HepG2 (cell line): Measurements from ENCODE around the gene PANK1. TPM values are rescaled to one million over a fixed set of nuclear protein-coding genes. Genes with fewer than 3 reads are reported as not detected.

ENCODE experiments used
- FOXA3 ChIP-seq: IDR thresholded peaks from 2 replicates; pipeline ENCODE4 v1.6.1; 2016; ENCODE audit warnings: missing genetic modification reagents, missing compliant biosample characterization
- KLF13 ChIP-seq: sonication (generic); formaldehyde crosslinking; IDR thresholded peaks from 2 replicates; pipeline ENCODE4 v1.4.0; 2020; ENCODE audit warnings: mild to moderate bottlenecking, missing genetic modification reagents
- PHF8 ChIP-seq: sonication (generic); formaldehyde crosslinking; IDR thresholded peaks from 2 replicates; pipeline ENCODE4 v1.5.0; 2020; ENCODE audit warnings: missing genetic modification reagents
- REXO4 ChIP-seq: sonication (generic); formaldehyde crosslinking; IDR thresholded peaks from 2 replicates; pipeline ENCODE4 v1.8.0; 2022; ENCODE audit warnings: missing genetic modification reagents, mild to moderate bottlenecking, borderline replicate concordance
- RFX3 ChIP-seq: IDR thresholded peaks from 2 replicates; pipeline ENCODE4 v1.6.1; 2016; ENCODE audit warnings: missing biosample characterization, missing genetic modification reagents
- SALL1 ChIP-seq: sonication (generic); formaldehyde crosslinking; IDR thresholded peaks from 2 replicates; pipeline ENCODE4 v1.8.0; 2022; ENCODE audit warnings: mild to moderate bottlenecking, missing genetic modification reagents
- SMAD3 ChIP-seq: sonication (generic); formaldehyde crosslinking; IDR thresholded peaks from 2 replicates; pipeline ENCODE4 v1.4.0; 2020; ENCODE audit warnings: missing genetic modification reagents
- SOX13 ChIP-seq, 3 experiments: fragments of 450-650 bp in 1 of 3; sonication (generic) in 1 of 3; formaldehyde crosslinking in 1 of 3; IDR thresholded peaks in 2 of 3; conservative IDR thresholded peaks in 1 of 3; 2 replicates each; pipeline versions ENCODE4 v1.5.0 to v1.6.1; 2016 to 2020; ENCODE audit warnings: antibody characterized with exemption in 1 of 3, mild to moderate bottlenecking in 1 of 3, missing compliant biosample characterization in 1 of 3, missing genetic modification reagents in 1 of 3, moderate library complexity in 1 of 3
- ZNF180 ChIP-seq: sonication (generic); formaldehyde crosslinking; IDR thresholded peaks from 2 replicates; pipeline ENCODE4 v1.4.0; 2020; ENCODE audit warnings: low read depth, missing genetic modification reagents, borderline replicate concordance
- ZNF460 ChIP-seq: sonication (generic); formaldehyde crosslinking; IDR thresholded peaks from 2 replicates; pipeline ENCODE4 v1.5.1; 2020; ENCODE audit warnings: missing genetic modification reagents, mild to moderate bottlenecking, borderline replicate concordance
- polyA plus RNA-seq, 8 experiments: library from polyadenylated mRNA; depleted of rRNA in 3 of 8; stranded (reverse) in 7 of 8; unstranded in 1 of 8; fragments of >200 nt; fragmentation: Illumina TruSeq in 4 of 8; extraction: Trizol in 4 of 8; gene quantifications; 2 replicates each; pipeline versions ENCODE4 v1.2.1 to v1.2.3, GENCODE V29; 2011 to 2016; ENCODE audit warnings: low read depth in 4 of 8, missing spikeins in 1 of 8, mixed read lengths in 1 of 8; ENCODE audit not compliant: insufficient read depth in 1 of 8
- total RNA-seq, 5 experiments: library from RNA; depleted of rRNA; stranded (reverse); fragments of >200 nt; fragmentation: Illumina TruSeq; extraction: Trizol; gene quantifications; 2 replicates each; pipeline ENCODE4 v1.2.3, GENCODE V29; 2016; ENCODE audit warnings: low read depth in 1 of 5
- TF ChIP-seq, protein P1 (sequence below): sonication (generic); formaldehyde crosslinking; IDR thresholded peaks from 2 replicates; pipeline ENCODE4 v1.4.0; 2020; ENCODE audit warnings: mild to moderate bottlenecking, missing genetic modification reagents
- TF ChIP-seq, protein P2 (sequence below): sonication (generic); formaldehyde crosslinking; IDR thresholded peaks from 2 replicates; pipeline ENCODE4 v1.5.0; 2020; ENCODE audit warnings: missing genetic modification reagents
- TF ChIP-seq, protein P3 (sequence below): sonication (generic); formaldehyde crosslinking; IDR thresholded peaks from 2 replicates; pipeline ENCODE4 v1.4.0; 2020; ENCODE audit warnings: mild to moderate bottlenecking, missing genetic modification reagents
- TF ChIP-seq, protein P4 (sequence below): sonication (generic); formaldehyde crosslinking; IDR thresholded peaks from 2 replicates; pipeline ENCODE4 v1.4.0; 2020; ENCODE audit warnings: missing genetic modification reagents

PANK1 gene
- total and polyA plus RNA-seq, 2 of the 13 experiments (the other 11 are each of a cell fraction or from before 2014, with no cell fraction given): 18.2 to 33.3 TPM

DNA sequence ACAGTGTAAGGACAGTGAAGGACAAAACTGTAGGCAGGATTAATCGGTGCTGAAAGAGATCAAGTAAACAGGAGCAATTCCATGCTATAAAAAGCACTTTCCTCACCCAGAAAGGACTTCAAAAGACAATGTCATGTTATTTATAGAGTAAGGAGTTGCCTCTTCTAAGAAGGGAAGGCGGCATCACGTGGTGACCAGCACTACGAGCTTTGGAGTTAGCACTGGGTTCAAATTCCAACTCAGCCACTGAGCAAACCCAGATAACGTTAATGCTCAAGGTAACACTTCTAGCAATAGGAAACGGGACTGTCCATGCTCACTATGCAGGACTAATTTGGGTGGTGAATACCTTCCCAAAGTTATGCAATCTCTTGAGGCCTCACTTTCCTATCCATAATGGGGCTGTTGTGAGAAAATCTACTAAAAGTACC, 715 bp upstream of the PANK1 start (continued):
- TF ChIP-seq, protein P1, sequence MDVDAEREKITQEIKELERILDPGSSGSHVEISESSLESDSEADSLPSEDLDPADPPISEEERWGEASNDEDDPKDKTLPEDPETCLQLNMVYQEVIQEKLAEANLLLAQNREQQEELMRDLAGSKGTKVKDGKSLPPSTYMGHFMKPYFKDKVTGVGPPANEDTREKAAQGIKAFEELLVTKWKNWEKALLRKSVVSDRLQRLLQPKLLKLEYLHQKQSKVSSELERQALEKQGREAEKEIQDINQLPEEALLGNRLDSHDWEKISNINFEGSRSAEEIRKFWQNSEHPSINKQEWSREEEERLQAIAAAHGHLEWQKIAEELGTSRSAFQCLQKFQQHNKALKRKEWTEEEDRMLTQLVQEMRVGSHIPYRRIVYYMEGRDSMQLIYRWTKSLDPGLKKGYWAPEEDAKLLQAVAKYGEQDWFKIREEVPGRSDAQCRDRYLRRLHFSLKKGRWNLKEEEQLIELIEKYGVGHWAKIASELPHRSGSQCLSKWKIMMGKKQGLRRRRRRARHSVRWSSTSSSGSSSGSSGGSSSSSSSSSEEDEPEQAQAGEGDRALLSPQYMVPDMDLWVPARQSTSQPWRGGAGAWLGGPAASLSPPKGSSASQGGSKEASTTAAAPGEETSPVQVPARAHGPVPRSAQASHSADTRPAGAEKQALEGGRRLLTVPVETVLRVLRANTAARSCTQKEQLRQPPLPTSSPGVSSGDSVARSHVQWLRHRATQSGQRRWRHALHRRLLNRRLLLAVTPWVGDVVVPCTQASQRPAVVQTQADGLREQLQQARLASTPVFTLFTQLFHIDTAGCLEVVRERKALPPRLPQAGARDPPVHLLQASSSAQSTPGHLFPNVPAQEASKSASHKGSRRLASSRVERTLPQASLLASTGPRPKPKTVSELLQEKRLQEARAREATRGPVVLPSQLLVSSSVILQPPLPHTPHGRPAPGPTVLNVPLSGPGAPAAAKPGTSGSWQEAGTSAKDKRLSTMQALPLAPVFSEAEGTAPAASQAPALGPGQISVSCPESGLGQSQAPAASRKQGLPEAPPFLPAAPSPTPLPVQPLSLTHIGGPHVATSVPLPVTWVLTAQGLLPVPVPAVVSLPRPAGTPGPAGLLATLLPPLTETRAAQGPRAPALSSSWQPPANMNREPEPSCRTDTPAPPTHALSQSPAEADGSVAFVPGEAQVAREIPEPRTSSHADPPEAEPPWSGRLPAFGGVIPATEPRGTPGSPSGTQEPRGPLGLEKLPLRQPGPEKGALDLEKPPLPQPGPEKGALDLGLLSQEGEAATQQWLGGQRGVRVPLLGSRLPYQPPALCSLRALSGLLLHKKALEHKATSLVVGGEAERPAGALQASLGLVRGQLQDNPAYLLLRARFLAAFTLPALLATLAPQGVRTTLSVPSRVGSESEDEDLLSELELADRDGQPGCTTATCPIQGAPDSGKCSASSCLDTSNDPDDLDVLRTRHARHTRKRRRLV (CRISPR knock-in tag): peak; percentile 75; the same call in 1 of the 2 replicates
- TF ChIP-seq ZNF460 (CRISPR knock-in tag) (no peak), RFX3 (no peak), ZNF180 (no peak), SMAD3 (CRISPR knock-in tag) (peak; percentile 20; the same call in 1 of the 2 replicates), KLF13 (CRISPR knock-in tag) (no peak), SALL1 (CRISPR knock-in tag) (peak; percentile 71; the same call in 1 of the 2 replicates), PHF8 (no peak), SOX13 (IDR thresholded peaks at IDR 0.05) (no peak), SOX13 (CRISPR knock-in tag; conservative IDR thresholded peaks at IDR 0.05 in 1 of 2, IDR thresholded peaks at IDR 0.05 in 1 of 2) (peak in 1 of 2 experiments; percentile 85; a peak in 2 of 4 replicates), REXO4 (CRISPR knock-in tag) (no peak), FOXA3 (CRISPR knock-in tag) (peak; percentile 83)
- TF ChIP-seq, protein P2, sequence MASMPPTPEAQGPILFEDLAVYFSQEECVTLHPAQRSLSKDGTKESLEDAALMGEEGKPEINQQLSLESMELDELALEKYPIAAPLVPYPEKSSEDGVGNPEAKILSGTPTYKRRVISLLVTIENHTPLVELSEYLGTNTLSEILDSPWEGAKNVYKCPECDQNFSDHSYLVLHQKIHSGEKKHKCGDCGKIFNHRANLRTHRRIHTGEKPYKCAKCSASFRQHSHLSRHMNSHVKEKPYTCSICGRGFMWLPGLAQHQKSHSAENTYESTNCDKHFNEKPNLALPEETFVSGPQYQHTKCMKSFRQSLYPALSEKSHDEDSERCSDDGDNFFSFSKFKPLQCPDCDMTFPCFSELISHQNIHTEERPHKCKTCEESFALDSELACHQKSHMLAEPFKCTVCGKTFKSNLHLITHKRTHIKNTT (CRISPR knock-in tag): no peak
- TF ChIP-seq, protein P3, sequence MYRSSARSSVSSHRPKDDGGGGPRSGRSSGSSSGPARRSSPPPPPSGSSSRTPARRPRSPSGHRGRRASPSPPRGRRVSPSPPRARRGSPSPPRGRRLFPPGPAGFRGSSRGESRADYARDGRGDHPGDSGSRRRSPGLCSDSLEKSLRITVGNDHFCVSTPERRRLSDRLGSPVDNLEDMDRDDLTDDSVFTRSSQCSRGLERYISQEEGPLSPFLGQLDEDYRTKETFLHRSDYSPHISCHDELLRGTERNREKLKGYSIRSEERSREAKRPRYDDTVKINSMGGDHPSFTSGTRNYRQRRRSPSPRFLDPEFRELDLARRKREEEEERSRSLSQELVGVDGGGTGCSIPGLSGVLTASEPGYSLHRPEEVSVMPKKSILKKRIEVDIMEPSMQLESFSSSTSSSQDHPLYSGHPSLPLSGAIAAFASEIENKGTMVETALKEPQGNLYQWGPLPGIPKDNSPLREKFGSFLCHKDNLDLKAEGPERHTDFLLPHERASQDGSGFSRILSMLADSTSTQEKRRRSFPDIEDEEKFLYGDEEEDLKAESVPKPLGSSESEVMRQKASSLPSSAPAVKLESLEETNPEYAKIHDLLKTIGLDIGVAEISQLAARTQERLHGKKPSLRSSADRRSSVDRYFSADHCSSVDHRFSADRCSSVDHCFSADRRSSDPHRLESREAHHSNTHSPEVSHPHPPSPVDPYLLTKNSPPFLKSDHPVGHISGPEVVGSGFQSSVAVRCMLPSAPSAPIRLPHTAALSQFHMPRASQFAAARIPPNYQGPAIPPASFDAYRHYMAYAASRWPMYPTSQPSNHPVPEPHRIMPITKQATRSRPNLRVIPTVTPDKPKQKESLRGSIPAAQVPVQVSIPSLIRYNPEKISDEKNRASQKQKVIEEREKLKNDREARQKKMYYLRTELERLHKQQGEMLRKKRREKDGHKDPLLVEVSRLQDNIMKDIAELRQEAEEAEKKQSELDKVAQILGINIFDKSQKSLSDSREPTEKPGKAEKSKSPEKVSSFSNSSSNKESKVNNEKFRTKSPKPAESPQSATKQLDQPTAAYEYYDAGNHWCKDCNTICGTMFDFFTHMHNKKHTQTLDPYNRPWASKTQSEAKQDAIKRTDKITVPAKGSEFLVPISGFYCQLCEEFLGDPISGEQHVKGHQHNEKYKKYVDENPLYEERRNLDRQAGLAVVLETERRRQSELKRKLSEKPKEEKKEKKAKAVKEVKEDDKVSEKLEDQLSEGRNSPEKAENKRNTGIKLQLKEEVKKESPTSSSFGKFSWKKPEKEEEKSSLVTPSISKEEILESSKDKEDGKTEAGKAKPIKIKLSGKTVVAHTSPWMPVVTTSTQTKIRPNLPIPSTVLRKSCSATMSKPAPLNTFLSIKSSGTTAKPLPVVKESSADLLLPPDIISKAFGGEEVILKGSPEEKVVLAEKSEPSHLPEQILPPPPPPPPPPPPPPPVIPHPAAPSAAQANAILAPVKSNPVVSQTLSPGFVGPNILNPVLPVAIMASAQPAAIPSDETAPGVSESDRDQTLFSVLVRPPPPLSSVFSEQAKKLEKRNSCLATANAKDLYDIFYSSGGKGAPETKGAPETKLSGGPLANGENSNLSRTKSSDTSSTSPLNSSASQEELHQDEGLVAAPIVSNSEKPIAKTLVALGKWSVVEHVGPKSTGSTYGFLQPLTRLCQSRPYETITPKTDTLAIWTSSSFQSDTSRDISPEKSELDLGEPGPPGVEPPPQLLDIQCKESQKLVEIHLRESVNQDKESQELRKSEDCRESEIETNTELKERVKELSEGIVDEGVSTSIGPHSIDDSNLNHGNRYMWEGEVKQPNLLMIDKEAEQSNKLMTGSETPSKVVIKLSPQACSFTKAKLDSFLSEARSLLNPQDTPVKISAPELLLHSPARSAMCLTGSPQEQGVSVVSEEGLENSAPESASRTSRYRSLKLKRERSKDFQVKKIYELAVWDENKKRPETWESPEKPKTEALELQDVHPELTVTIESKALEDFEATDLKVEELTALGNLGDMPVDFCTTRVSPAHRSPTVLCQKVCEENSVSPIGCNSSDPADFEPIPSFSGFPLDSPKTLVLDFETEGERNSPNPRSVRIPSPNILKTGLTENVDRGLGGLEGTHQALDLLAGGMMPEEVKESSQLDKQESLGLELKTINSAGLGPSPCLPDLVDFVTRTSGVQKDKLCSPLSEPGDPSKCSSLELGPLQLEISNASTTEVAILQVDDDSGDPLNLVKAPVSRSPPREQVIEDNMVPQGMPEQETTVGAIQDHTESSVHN (CRISPR knock-in tag): no peak
- TF ChIP-seq, protein P4, sequence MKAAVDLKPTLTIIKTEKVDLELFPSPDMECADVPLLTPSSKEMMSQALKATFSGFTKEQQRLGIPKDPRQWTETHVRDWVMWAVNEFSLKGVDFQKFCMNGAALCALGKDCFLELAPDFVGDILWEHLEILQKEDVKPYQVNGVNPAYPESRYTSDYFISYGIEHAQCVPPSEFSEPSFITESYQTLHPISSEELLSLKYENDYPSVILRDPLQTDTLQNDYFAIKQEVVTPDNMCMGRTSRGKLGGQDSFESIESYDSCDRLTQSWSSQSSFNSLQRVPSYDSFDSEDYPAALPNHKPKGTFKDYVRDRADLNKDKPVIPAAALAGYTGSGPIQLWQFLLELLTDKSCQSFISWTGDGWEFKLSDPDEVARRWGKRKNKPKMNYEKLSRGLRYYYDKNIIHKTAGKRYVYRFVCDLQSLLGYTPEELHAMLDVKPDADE (CRISPR knock-in tag): no peak
